Activated B cell treated with CpG ODN at 0.5 μM for 24 hours (primary cell): Measurements from ENCODE around the gene SLC16A3. TPM values are rescaled to one million over a fixed set of nuclear protein-coding genes. Genes with fewer than 3 reads are reported as not detected.

Source experiments
- ATAC-seq: fragments of 200-7000 bp; cut with Tn5 transposase; one replicate; pipeline ENCODE4 v1.10.0; 2021; ENCODE audit warnings: low read depth, mild to moderate bottlenecking, moderate library complexity
- CTCF ChIA-PET: fragments of 350-600 bp; sonication (Branson Sonifier 250); formaldehyde crosslinking; loops from one replicate; lab custom pipeline; 2021; ENCODE audit warnings: antibody characterized with exemption; lab: Charles Lee
- POLR2A ChIA-PET: fragments of 350-600 bp; sonication (Branson Sonifier 250); formaldehyde crosslinking; loops from one replicate; lab custom pipeline; 2021; ENCODE audit warnings: antibody characterized with exemption; lab: Charles Lee
- DNase-seq: peaks from one replicate; pipeline ENCODE4 v3.0.0; 2022
- H3K27ac Mint-ChIP-seq: one replicate; pipeline ENCODE4 v1.8.0; 2020; ENCODE audit warnings: mixed read lengths
- H3K27me3 Mint-ChIP-seq: one replicate; pipeline ENCODE4 v1.8.0; 2021; ENCODE audit warnings: mixed read lengths
- H3K36me3 Mint-ChIP-seq: one replicate; pipeline ENCODE4 v1.8.0; 2021; ENCODE audit warnings: low read depth, mixed read lengths
- H3K4me1 Mint-ChIP-seq: one replicate; pipeline ENCODE4 v1.8.0; 2021; ENCODE audit warnings: mixed read lengths
- H3K4me3 Mint-ChIP-seq: one replicate; pipeline ENCODE4 v1.8.0; 2020; ENCODE audit warnings: mild to moderate bottlenecking, mixed read lengths
- H3K9me3 Mint-ChIP-seq: one replicate; pipeline ENCODE4 v1.8.0; 2020; ENCODE audit warnings: mixed read lengths
- CTCF ChIP-seq: fragments of 200-600 bp; IDR thresholded peaks from one replicate; pipeline ENCODE4 v1.8.0; 2022; ENCODE audit warnings: antibody characterized with exemption, mild to moderate bottlenecking
- intact Hi-C: fragments of 100-400 bp; cut with micrococcal nuclease; formaldehyde crosslinking; loops from one replicate; pipeline ENCODE4 v1.15.1; 2024
- total RNA-seq: library from RNA; stranded (reverse); gene quantifications from 2 replicates; pipeline ENCODE4 v1.2.3, GENCODE V29; 2022

SLC16A3 gene
- total RNA-seq, 1 donor from 2014 or later = 24.6 TPM

GRCh38 chr17:82200135-82200534 is 28.7 kb upstream of the SLC16A3 start:
- H3K27ac Mint-ChIP-seq = no peak overlapping the region
- H3K36me3 Mint-ChIP-seq = peaks cover 15% of the 10 kb centered on the region
- peaks cover 5% of the 10 kb centered on the region for H3K4me1 Mint-ChIP-seq
- H3K27me3 Mint-ChIP-seq = no peaks in the 10 kb centered on the region
- no peak overlapping the region for H3K4me3 Mint-ChIP-seq
- no peak for TF ChIP-seq CTCF
- intact Hi-C loops = no loop called here
- ChIA-PET CTCF (interaction anchor here (1.3 kb wide), 1 partner anchor 36 kb away, joined by 3 read pairs; no protein-coding TSS in a partner anchor), POLR2A (no interaction called here)
- ATAC-seq = no peak
- no peaks in the 10 kb centered on the region for H3K9me3 Mint-ChIP-seq
- DNase-seq = no peak

- Mint-ChIP-seq H3K4me3 (no peak overlapping the region), H3K36me3 (peaks cover 12% of the 10 kb centered on the region), H3K9me3 (no peaks in the 10 kb centered on the region), H3K27ac (no peak overlapping the region), H3K27me3 (no peaks in the 10 kb centered on the region), H3K4me1 (peaks cover 11% of the 10 kb centered on the region)
- intact Hi-C loops = no loop called here
- DNase-seq (no peak), ATAC-seq (no peak)
- CTCF ChIA-PET = interaction anchor here (0.5 to 1.3 kb wide), 2 partner anchors 35 to 351 kb away, joined by 3 read pairs; no protein-coding TSS in a partner anchor
- POLR2A ChIA-PET = no interaction called here
- no peak for TF ChIP-seq CTCF
Observed at GRCh38 chr17:82200743-82201497, 27.9 kb upstream of the SLC16A3 start.

- CTCF ChIA-PET = interaction anchor here (0.5 to 1.3 kb wide), 2 partner anchors 35 to 350 kb away, joined by 3 read pairs; no protein-coding TSS in a partner anchor
- POLR2A ChIA-PET = no interaction called here
- Mint-ChIP-seq H3K9me3 (no peaks in the 10 kb centered on the region), H3K36me3 (peaks cover 10% of the 10 kb centered on the region), H3K4me3 (no peak overlapping the region), H3K27ac (no peak overlapping the region), H3K4me1 (peaks cover 17% of the 10 kb centered on the region), H3K27me3 (no peaks in the 10 kb centered on the region)
- DNase-seq (no peak), ATAC-seq (no peak)
- intact Hi-C loops = no loop called here
- no peak for TF ChIP-seq CTCF
Observed at GRCh38 chr17:82201498-82201910, 27.3 kb upstream of the SLC16A3 start.

- intact Hi-C loops = no loop called here
- ChIA-PET CTCF (interaction anchor here (1.1 kb wide), 1 partner anchor 42 kb away, joined by 3 read pairs; no protein-coding TSS in a partner anchor), POLR2A (interaction anchor here (1.2 kb wide), 1 partner anchor 95 kb away, joined by 3 read pairs; no protein-coding TSS in a partner anchor)
- DNase-seq (no peak), ATAC-seq (no peak)
- Mint-ChIP-seq H3K36me3 (peaks cover 7% of the 10 kb centered on the region), H3K27me3 (no peaks in the 10 kb centered on the region), H3K9me3 (no peaks in the 10 kb centered on the region), H3K27ac (no peak overlapping the region), H3K4me1 (peaks cover 18% of the 10 kb centered on the region), H3K4me3 (no peak overlapping the region)
- no peak for TF ChIP-seq CTCF
Observed at GRCh38 chr17:82202981-82203380, 25.9 kb upstream of the SLC16A3 start.

GRCh38 chr17:82203920-82204319 is 24.9 kb upstream of the SLC16A3 start:
- no peaks in the 10 kb centered on the region for H3K27me3 Mint-ChIP-seq
- H3K4me1 Mint-ChIP-seq = peaks cover 15% of the 10 kb centered on the region
- ChIA-PET POLR2A (no interaction called here), CTCF (interaction anchor here (1.0 to 1.3 kb wide), 3 partner anchors 32 to 41 kb away, joined by 3 to 4 read pairs (median 3); no protein-coding TSS in a partner anchor)
- no peaks in the 10 kb centered on the region for H3K9me3 Mint-ChIP-seq
- ATAC-seq (no peak), DNase-seq (no peak)
- no peak overlapping the region for H3K27ac Mint-ChIP-seq
- intact Hi-C loops = no loop called here
- H3K36me3 Mint-ChIP-seq = peaks cover 5% of the 10 kb centered on the region
- TF ChIP-seq CTCF = no peak
- no peak overlapping the region for H3K4me3 Mint-ChIP-seq
